ENCODE results near the gene TCF7L2. TPM values are rescaled to one million over a fixed set of nuclear protein-coding genes. Genes with fewer than 3 reads are reported as not detected.

The TCF7L2 gene
- total and polyA plus RNA-seq, 4 donors, result 9.1 to 32.3 (median 21.4) TPM

DNA sequence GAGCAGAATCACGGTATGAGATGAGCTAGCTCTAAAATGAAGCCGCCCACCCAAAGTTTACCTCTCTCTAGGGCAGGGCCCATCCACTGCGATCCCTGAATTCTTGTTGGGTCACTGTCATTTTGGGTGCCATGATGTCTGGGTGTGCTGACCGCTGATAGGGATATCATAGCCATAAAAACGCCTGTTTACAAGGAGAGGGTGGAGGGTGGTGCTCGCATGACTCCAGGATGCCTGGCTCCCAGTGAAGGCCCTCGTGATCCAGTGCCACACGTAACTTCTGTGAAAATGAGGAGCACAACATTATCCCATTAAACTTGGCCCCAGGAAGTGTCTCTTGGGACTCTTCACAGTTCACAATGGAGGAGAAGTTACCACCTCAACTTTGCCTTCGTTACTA is 139.5 kb downstream of the TCF7L2 start:
- H3K36me3 ChIP-seq (ENCODE audit: control insufficient read depth in 4 of 4, insufficient read depth in 4 of 4, low read length in 4 of 4), result peaks cover 0 to 17% (median 4%) of the 10 kb centered on the region in 4 donors
- peaks cover 0 to 12% (median 4%) of the 10 kb centered on the region in 5 donors for H3K4me1 ChIP-seq (ENCODE audit: control insufficient read depth in 5 of 5, insufficient read depth in 5 of 5, low read length in 5 of 5)
- no peak overlapping the region for H3K4me3 ChIP-seq
- H3K27ac ChIP-seq (ENCODE audit: low read depth in 1 of 2, low read length in 1 of 2), result no peak overlapping the region
- H3K9me3 ChIP-seq (ENCODE audit: control insufficient read depth in 4 of 4, insufficient read depth in 3 of 4, low read length in 3 of 4), result peaks cover 0 to 2% (median 0%) of the 10 kb centered on the region in 4 donors
- DNase-seq, result no peak
- H3K9ac ChIP-seq (ENCODE audit: insufficient read depth in 1 of 2, low read length in 2 of 2), result no peak overlapping the region
- H3K27me3 ChIP-seq (ENCODE audit: control insufficient read depth in 3 of 3, insufficient read depth in 3 of 3, low read length in 2 of 3), result no peaks in the 10 kb centered on the region
- WGBS, 2 donors, result 88 to 96% methylated on average over 9 of the region's 9 CpGs
- ATAC-seq (ENCODE audit: insufficient read depth, low FRiP score), result no peak
- TF ChIP-seq, protein P1, sequence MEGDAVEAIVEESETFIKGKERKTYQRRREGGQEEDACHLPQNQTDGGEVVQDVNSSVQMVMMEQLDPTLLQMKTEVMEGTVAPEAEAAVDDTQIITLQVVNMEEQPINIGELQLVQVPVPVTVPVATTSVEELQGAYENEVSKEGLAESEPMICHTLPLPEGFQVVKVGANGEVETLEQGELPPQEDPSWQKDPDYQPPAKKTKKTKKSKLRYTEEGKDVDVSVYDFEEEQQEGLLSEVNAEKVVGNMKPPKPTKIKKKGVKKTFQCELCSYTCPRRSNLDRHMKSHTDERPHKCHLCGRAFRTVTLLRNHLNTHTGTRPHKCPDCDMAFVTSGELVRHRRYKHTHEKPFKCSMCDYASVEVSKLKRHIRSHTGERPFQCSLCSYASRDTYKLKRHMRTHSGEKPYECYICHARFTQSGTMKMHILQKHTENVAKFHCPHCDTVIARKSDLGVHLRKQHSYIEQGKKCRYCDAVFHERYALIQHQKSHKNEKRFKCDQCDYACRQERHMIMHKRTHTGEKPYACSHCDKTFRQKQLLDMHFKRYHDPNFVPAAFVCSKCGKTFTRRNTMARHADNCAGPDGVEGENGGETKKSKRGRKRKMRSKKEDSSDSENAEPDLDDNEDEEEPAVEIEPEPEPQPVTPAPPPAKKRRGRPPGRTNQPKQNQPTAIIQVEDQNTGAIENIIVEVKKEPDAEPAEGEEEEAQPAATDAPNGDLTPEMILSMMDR (IDR thresholded peaks at IDR 0.05; ENCODE audit: control extremely low read depth, extremely low read depth), result no peak

DNA sequence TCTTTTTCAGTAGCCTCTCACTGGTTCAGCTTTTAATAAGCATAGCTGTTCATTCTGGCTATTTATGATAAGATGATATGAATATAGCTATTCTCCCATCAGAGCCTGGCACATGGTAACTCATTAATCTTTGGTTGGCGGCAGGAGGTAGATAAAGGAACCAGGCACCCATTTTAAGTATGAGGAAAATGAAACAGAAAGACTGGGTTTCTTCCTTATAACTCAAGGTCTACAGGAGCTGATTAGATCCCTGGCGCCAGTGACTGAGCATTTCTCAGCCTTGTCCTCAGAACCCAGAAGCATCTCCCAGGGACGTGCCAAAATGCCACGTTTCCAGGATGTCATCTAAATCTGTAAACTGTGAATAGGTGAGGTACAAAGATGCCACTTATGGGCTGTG is 141.9 kb downstream of the TCF7L2 start:
- ATAC-seq (ENCODE audit: insufficient read depth, low FRiP score), result no peak
- no peak overlapping the region for H3K9ac ChIP-seq (ENCODE audit: insufficient read depth in 1 of 2, low read length in 2 of 2)

DNA sequence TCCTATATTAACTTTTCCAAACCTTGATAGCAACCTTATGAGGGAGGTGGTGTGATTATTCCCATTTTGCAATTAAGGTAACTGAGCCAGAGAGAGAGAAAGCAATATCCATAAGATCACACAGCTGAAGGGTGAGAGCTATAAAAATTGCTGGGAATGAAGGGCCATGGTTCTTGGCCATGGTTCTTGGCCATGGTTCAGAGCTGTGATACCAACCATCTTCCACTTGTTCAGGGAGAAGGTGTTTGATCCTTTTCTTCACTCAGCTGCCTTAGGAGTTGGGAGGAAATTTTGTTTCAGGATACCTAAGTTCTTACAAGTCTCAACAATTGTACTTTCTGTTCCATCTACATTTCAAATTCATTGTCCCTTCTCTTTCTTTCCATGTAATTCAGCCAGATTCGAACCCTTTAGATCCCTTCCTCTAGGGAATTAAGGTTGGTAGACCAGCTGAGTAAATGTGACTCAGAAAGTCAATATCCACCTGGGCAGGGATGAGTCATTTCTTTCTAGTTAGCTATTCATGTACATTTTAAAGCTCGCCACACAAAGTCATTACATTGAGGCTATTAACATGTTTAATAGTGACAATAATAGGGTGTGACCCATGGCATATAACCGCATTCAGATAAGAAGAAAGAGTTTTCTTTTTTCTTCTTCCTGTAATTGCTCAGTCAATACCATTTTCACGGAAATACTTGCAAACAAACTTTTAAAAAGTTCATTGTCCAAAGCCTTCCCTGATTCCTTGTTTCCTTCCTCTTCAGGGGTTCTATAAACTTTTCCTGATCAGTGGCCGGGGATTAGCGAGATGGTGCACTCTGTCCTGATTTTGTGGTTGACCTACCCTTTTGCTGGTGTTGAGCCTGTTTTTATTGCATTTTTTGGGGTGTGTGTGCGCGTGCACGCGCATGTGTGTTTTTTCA is 143.4 kb downstream of the TCF7L2 start:
- no peak for DNase-seq
- no peak overlapping the region for H3K9ac ChIP-seq (ENCODE audit: insufficient read depth in 1 of 2, low read length in 2 of 2)

More for the DNA sequence above, 141.9 kb downstream of the TCF7L2 start:
- H3K9me3 ChIP-seq (ENCODE audit: control insufficient read depth in 4 of 4, insufficient read depth in 3 of 4, low read length in 3 of 4), result peaks cover 0 to 2% (median 0%) of the 10 kb centered on the region in 4 donors
- no peak for DNase-seq
- H3K4me1 ChIP-seq (ENCODE audit: control insufficient read depth in 5 of 5, insufficient read depth in 5 of 5, low read length in 5 of 5), result peaks cover 0 to 15% (median 7%) of the 10 kb centered on the region in 5 donors
- TF ChIP-seq, protein P1 (IDR thresholded peaks at IDR 0.05; ENCODE audit: control extremely low read depth, extremely low read depth), result no peak
- no peak overlapping the region for H3K4me3 ChIP-seq
- H3K36me3 ChIP-seq (ENCODE audit: control insufficient read depth in 4 of 4, insufficient read depth in 4 of 4, low read length in 4 of 4), result peaks cover 0 to 20% (median 6%) of the 10 kb centered on the region in 4 donors
- H3K27ac ChIP-seq (ENCODE audit: low read depth in 1 of 2, low read length in 1 of 2), result no peak overlapping the region
- WGBS, 2 donors, result 88 to 89% methylated on average over 4 of the region's 4 CpGs
- no peaks in the 10 kb centered on the region for H3K27me3 ChIP-seq (ENCODE audit: control insufficient read depth in 3 of 3, insufficient read depth in 3 of 3, low read length in 2 of 3)

More for the DNA sequence above, 143.4 kb downstream of the TCF7L2 start:
- Histone ChIP-seq H3K4me1 (ENCODE audit: control insufficient read depth in 5 of 5, insufficient read depth in 5 of 5, low read length in 5 of 5) (peaks cover 0 to 12% (median 0%) of the 10 kb centered on the region in 5 donors), H3K27ac (ENCODE audit: low read depth in 1 of 2, low read length in 1 of 2) (peak overlapping the region in 1 of 2 donors; percentile 64), H3K9me3 (ENCODE audit: control insufficient read depth in 4 of 4, insufficient read depth in 3 of 4, low read length in 3 of 4) (peaks cover 0 to 2% (median 0%) of the 10 kb centered on the region in 4 donors), H3K27me3 (ENCODE audit: control insufficient read depth in 3 of 3, insufficient read depth in 3 of 3, low read length in 2 of 3) (no peaks in the 10 kb centered on the region), H3K36me3 (ENCODE audit: control insufficient read depth in 4 of 4, insufficient read depth in 4 of 4, low read length in 4 of 4) (peaks cover 0 to 21% (median 6%) of the 10 kb centered on the region in 4 donors), H3K4me3 (no peak overlapping the region)
- ATAC-seq (ENCODE audit: insufficient read depth, low FRiP score), result peak; percentile 32
- TF ChIP-seq, protein P1 (IDR thresholded peaks at IDR 0.05; ENCODE audit: control extremely low read depth, extremely low read depth), result no peak
- 53 to 70% methylated on average over 10 of the region's 10 CpGs for WGBS, 2 donors
